Vagina (tissue), 2 donors: Measurements from ENCODE around the gene TRAPPC8. TPM values are rescaled to one million over a fixed set of nuclear protein-coding genes. Genes with fewer than 3 reads are reported as not detected.
"Not testable (repeated sequence)": the region's sequence is repeated elsewhere in the genome, so short reads cannot be mapped to it uniquely, and the experiment has no call there.

ENCODE experiments used
- DNase-seq, 2 donors: peaks; one replicate each; pipeline ENCODE4 v3.0.0-alpha.2; 2017; ENCODE audit errors: extremely low spot score in 2 of 2
- H3K27ac ChIP-seq: fragments of 200-600 bp; sonication (generic); one replicate; pipeline ENCODE4 v1.5.1; 2019
- H3K27me3 ChIP-seq: fragments of 200-600 bp; sonication (generic); one replicate; pipeline ENCODE4 v1.5.1; 2019
- H3K36me3 ChIP-seq, 2 donors: fragments of 200-600 bp; sonication (generic); one replicate each; pipeline ENCODE4 v1.5.1; 2017 to 2019
- H3K4me1 ChIP-seq: fragments of 200-600 bp; sonication (generic); one replicate; pipeline ENCODE4 v1.5.1; 2019
- H3K4me3 ChIP-seq, 2 donors: fragments of 200-600 bp; sonication (generic); 1 replicate in 1 of 2; 2 replicates in 1 of 2; pipeline ENCODE4 v1.5.1; 2016 to 2019
- H3K9me3 ChIP-seq: fragments of 200-600 bp; sonication (generic); one replicate; pipeline ENCODE4 v1.5.1; 2019
- CTCF ChIP-seq, 3 experiments: fragments of 450-650 bp in 2 of 3; fragments of 200-600 bp in 1 of 3; sonication (generic) in 1 of 3; IDR thresholded peaks; one replicate each; pipeline ENCODE4 v1.5.1; 2017 to 2019; ENCODE audit warnings: antibody characterized with exemption in 3 of 3, mild to moderate bottlenecking in 2 of 3, moderate library complexity in 2 of 3
- POLR2A ChIP-seq, 2 donors: fragments of 450-650 bp; IDR thresholded peaks; one replicate each; pipeline ENCODE4 v1.6.1; 2017; ENCODE audit warnings: antibody characterized with exemption in 2 of 2, mild to moderate bottlenecking in 2 of 2, moderate library complexity in 2 of 2
- POLR2AphosphoS5 ChIP-seq, 2 donors: sonication (generic); formaldehyde crosslinking; IDR thresholded peaks; one replicate each; pipeline ENCODE4 v1.9.0; 2017; ENCODE audit warnings: antibody characterized with exemption in 2 of 2, mild to moderate bottlenecking in 2 of 2, low read depth in 1 of 2; ENCODE audit not compliant: insufficient read depth in 1 of 2
- intact Hi-C: fragments of 100-400 bp; cut with DNase I; formaldehyde crosslinking; loops from one replicate; pipeline ENCODE4 v1.15.1; 2023
- total RNA-seq: library from RNA; depleted of rRNA; stranded (reverse); fragments of >200 nt; gene quantifications from one replicate; pipeline ENCODE4 v1.2.3, GENCODE V29; 2016

The TRAPPC8 gene
- total RNA-seq, 1 donor from 2014 or later = 33.1 TPM

GRCh38 chr18:31973929-31974546, 31.1 kb upstream of the TRAPPC8 start:
- Histone ChIP-seq H3K4me1 (no peaks in the 10 kb centered on the region), H3K9me3 (peaks cover 18% of the 10 kb centered on the region), H3K27ac (no peak overlapping the region), H3K27me3 (no peaks in the 10 kb centered on the region), H3K36me3 (no peaks in the 10 kb centered on the region), H3K4me3 (no peak overlapping the region)
- intact Hi-C loops = no loop called here
- no peak for TF ChIP-seq POLR2AphosphoS5 (IDR thresholded peaks at IDR 0.05; ENCODE audit: insufficient read depth in 1 of 2, low read depth in 1 of 2)
- no peak for TF ChIP-seq POLR2A (IDR thresholded peaks at IDR 0.05)
- TF ChIP-seq CTCF (IDR thresholded peaks at IDR 0.05) = no peak
- no peak for DNase-seq

DNA sequence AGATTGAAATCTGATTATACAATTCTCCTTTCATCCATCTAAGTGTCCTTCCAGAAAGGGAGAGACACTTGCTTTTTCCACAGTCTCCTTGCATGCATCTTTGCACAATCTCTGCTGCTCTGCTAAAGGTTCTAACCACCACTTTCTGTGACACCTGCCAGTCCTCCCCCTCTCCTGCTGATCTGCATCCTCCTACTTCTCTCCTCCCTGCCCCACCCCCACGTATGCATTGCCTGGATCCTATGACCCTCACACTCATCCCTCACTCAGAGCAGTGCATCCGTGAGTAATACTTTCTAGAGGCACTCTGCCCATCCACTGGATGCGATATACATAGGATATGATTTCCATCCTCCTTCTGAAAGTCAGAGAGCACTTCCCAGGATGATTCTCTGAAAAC, 27.7 kb upstream of the TRAPPC8 start:
- Histone ChIP-seq H3K36me3 (no peaks in the 10 kb centered on the region), H3K9me3 (peaks cover 18% of the 10 kb centered on the region), H3K4me3 (no peak overlapping the region), H3K4me1 (no peaks in the 10 kb centered on the region), H3K27me3 (no peaks in the 10 kb centered on the region), H3K27ac (no peak overlapping the region)
- intact Hi-C loops = no loop called here
- TF ChIP-seq POLR2A (IDR thresholded peaks at IDR 0.05) = no peak
- TF ChIP-seq POLR2AphosphoS5 (IDR thresholded peaks at IDR 0.05; ENCODE audit: insufficient read depth in 1 of 2, low read depth in 1 of 2) = no peak
- TF ChIP-seq CTCF (IDR thresholded peaks at IDR 0.05) = no peak
- DNase-seq = no peak

DNA sequence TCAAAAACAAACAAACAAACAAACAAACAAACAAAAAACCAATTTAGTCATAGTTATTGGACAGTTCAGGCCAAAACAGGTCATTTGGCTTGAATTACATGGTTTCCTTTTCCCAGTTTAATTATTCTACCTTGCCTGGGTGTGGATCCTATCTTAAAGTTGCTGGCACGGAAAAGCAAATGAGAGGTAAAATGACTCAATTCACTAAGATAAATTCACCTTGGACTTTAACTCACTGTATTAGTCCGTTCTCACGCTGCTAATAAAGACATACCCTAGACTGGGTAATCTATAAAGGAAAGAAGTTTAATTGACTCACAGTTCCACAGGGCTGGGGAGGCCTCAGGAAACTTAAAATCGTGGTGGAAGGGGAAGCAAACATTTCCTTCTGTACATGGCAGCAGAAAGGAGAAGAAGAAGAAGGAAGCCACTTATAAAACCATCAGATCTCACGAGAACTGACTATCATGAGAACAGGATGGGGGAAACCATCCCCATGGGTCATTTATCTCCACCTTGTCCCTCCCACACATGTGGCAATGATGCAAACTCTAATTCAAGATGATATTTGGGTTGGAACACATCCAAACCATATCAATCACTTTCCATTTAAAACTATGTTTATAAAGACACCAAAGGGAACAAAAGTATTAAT, 22.5 kb upstream of the TRAPPC8 start:
- Histone ChIP-seq H3K9me3 (no peaks in the 10 kb centered on the region), H3K36me3 (no peaks in the 10 kb centered on the region), H3K4me1 (no peaks in the 10 kb centered on the region), H3K27me3 (no peaks in the 10 kb centered on the region), H3K4me3 (no peak overlapping the region), H3K27ac (no peak overlapping the region)
- intact Hi-C loops = no loop called here
- DNase-seq = no peak
- no peak for TF ChIP-seq POLR2AphosphoS5 (IDR thresholded peaks at IDR 0.05; ENCODE audit: insufficient read depth in 1 of 2, low read depth in 1 of 2)
- no peak for TF ChIP-seq POLR2A (IDR thresholded peaks at IDR 0.05)
- no peak for TF ChIP-seq CTCF (IDR thresholded peaks at IDR 0.05)

GRCh38 chr18:31957728-31958127, 14.8 kb upstream of the TRAPPC8 start:
- Histone ChIP-seq H3K27ac (no peak overlapping the region), H3K27me3 (no peaks in the 10 kb centered on the region), H3K4me1 (no peaks in the 10 kb centered on the region), H3K36me3 (no peaks in the 10 kb centered on the region), H3K9me3 (no peaks in the 10 kb centered on the region), H3K4me3 (no peak overlapping the region)
- intact Hi-C loops = no loop called here
- TF ChIP-seq CTCF (IDR thresholded peaks at IDR 0.05) (no peak), POLR2A (IDR thresholded peaks at IDR 0.05) (no peak), POLR2AphosphoS5 (IDR thresholded peaks at IDR 0.05; ENCODE audit: insufficient read depth in 1 of 2, low read depth in 1 of 2) (no peak)
- no peak for DNase-seq

- H3K4me1 ChIP-seq = no peaks in the 10 kb centered on the region
- no peaks in the 10 kb centered on the region for H3K36me3 ChIP-seq
- TF ChIP-seq POLR2AphosphoS5 (IDR thresholded peaks at IDR 0.05; ENCODE audit: insufficient read depth in 1 of 2, low read depth in 1 of 2) (no peak), CTCF (IDR thresholded peaks at IDR 0.05) (no peak), POLR2A (IDR thresholded peaks at IDR 0.05) (no peak)
- DNase-seq = no peak
- H3K27me3 ChIP-seq = no peaks in the 10 kb centered on the region
- no peak overlapping the region for H3K27ac ChIP-seq
- intact Hi-C loops = no loop called here
- no peak overlapping the region for H3K4me3 ChIP-seq
- no peaks in the 10 kb centered on the region for H3K9me3 ChIP-seq
These were observed 11.4 kb upstream of the TRAPPC8 start for GRCh38 chr18:31954349-31954748.

DNA sequence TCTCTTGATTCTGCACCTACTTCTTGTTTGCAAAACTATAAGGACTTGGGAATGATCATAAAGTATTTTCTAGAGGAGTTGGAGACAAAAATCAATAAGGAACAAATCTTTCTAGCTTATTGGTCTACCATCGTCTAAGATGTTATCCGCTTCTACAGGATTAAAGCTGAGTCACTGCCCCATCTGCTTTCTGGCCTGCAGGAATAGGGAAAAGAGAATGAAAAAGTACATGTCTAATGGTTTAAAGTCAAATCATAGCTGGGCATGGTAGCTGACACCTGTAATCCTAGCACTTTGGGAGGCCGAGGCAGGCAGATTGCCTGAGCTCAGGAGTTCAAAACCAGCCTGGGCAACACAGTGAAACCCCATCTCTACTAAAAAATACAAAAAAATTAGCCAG, 10.8 kb upstream of the TRAPPC8 start:
- H3K4me1 ChIP-seq, H3K9me3 ChIP-seq, H3K27me3 ChIP-seq, H3K27ac ChIP-seq, H3K4me3 ChIP-seq, intact Hi-C loops, DNase-seq, H3K36me3 ChIP-seq: not testable (repeated sequence)
